K562 (cell line): ENCODE measurements around the gene TMEM33. TPM values are rescaled to one million over a fixed set of nuclear protein-coding genes. Genes with fewer than 3 reads are reported as not detected.
A peak's percentile ranks its signal among the peaks of the same experiment; 100 is the strongest.

Experiments
- ATAC-seq: fragments of 200-7000 bp; cut with Tn5 transposase; 3 replicates; pipeline ENCODE4 v1.9.1; 2020; ENCODE audit warnings: moderate library complexity
- BruUV-seq: library from RNA; stranded (reverse); fragments of 400-500 nt; replicated peaks from 2 replicates; lab custom pipeline; 2021; lab: Mats Ljungman, UMichigan
- CTCF ChIA-PET: fragments of 300-600 bp; formaldehyde crosslinking; extraction: SDS; loops from one replicate; lab custom pipeline; 2021; ENCODE audit warnings: low intra/inter-chr PET ratio; lab: Yijun Ruan, JAX
- POLR2A ChIA-PET: fragments of 300-600, 350-650 bp; sonication (Branson Sonifier 250); formaldehyde crosslinking; extraction: SDS; loops from one replicate; lab custom pipeline; 2021; ENCODE audit warnings: antibody characterized with exemption, inconsistent platforms; lab: Yijun Ruan, JAX
- DNase-seq, 4 experiments: peaks; one replicate each; pipeline versions ENCODE4 v3.0.0 to v3.0.0-alpha.2; 2011 to 2018; ENCODE audit warnings: low spot score in 3 of 4, mixed read lengths in 3 of 4; ENCODE audit errors: extremely low read depth in 1 of 4
- FAIRE-seq: peaks from 2 replicates; lab custom pipeline; 2011; peaks lifted over from hg19 to GRCh38; lab: Jason Lieb, UNC
- H2AFZ ChIP-seq: 2 replicates; pipeline ENCODE4 v1.6.0; 2011; ENCODE audit warnings: low read depth, low read length, control low read depth, inconsistent platforms
- H3K27ac ChIP-seq: fragments of 200-600 bp; 3 replicates; pipeline ENCODE4 v1.8.0; 2011; ENCODE audit warnings: low read depth, mild to moderate bottlenecking, control low read depth, inconsistent platforms, low read length, moderate library complexity, mixed read lengths; ENCODE audit errors: extremely low read depth
- H3K27me3 ChIP-seq, 2 experiments: fragments of 300-600 bp in 1 of 2; 2 replicates in 1 of 2; 3 replicates in 1 of 2; pipeline versions ENCODE4 v1.6.0 to v1.8.0; 2011; ENCODE audit warnings: inconsistent platforms in 2 of 2, low read length in 2 of 2, mild to moderate bottlenecking in 1 of 2, mixed read lengths in 1 of 2, moderate library complexity in 1 of 2; ENCODE audit not compliant: control insufficient read depth in 2 of 2, insufficient read depth in 2 of 2
- H3K36me3 ChIP-seq: fragments of 300-600 bp; 3 replicates; pipeline ENCODE4 v1.8.0; 2011; ENCODE audit warnings: mild to moderate bottlenecking, low read length, inconsistent platforms; ENCODE audit not compliant: control insufficient read depth, insufficient read depth
- H3K4me1 ChIP-seq, 2 experiments: fragments of 200-600 bp in 1 of 2; replicated peaks in 1 of 2; 2 replicates in 1 of 2; 3 replicates in 1 of 2; pipeline versions ENCODE4 v1.5.1 to v1.8.0; 2011; ENCODE audit warnings: inconsistent platforms in 2 of 2, low read length in 2 of 2, mild to moderate bottlenecking in 1 of 2, mixed read lengths in 1 of 2, moderate library complexity in 1 of 2; ENCODE audit not compliant: control insufficient read depth in 2 of 2, insufficient read depth in 2 of 2
- H3K4me2 ChIP-seq: 2 replicates; pipeline ENCODE4 v1.6.1; 2011; ENCODE audit warnings: low read length, control low read depth, inconsistent platforms, mixed read lengths; ENCODE audit not compliant: insufficient read depth
- H3K4me3 ChIP-seq: fragments of 200-600 bp; sonication (generic), shearing (Covaris generic); 2 replicates; pipeline ENCODE4 v1.5.1; 2016; ENCODE audit warnings: control low read depth, inconsistent platforms
- H3K79me2 ChIP-seq: fragments of 200-600 bp; 3 replicates; pipeline ENCODE4 v1.8.0; 2011; ENCODE audit warnings: low read length, inconsistent platforms; ENCODE audit not compliant: control insufficient read depth, insufficient read depth
- H3K9ac ChIP-seq, 2 experiments: 2 replicates each; pipeline versions ENCODE4 v1.6.0 to v1.6.1; 2011; ENCODE audit warnings: low read depth in 2 of 2, low read length in 2 of 2, control low read depth in 1 of 2, inconsistent platforms in 1 of 2, mild to moderate bottlenecking in 1 of 2, mixed read lengths in 1 of 2; ENCODE audit not compliant: insufficient read depth in 1 of 2
- H3K9me1 ChIP-seq: one replicate; pipeline ENCODE4 v1.6.0; 2011; ENCODE audit warnings: inconsistent platforms, mild to moderate bottlenecking, low read length, moderate library complexity; ENCODE audit not compliant: control insufficient read depth, insufficient read depth
- H3K9me3 ChIP-seq: replicated peaks from 2 replicates; pipeline ENCODE4 v1.5.1; 2011; ENCODE audit warnings: low read depth, low read length, inconsistent platforms; ENCODE audit not compliant: control insufficient read depth, insufficient read depth
- H4K20me1 ChIP-seq: replicated peaks from 2 replicates; pipeline ENCODE4 v1.6.1; 2011; ENCODE audit warnings: low read length, inconsistent platforms, mixed read lengths; ENCODE audit not compliant: control insufficient read depth, insufficient read depth
- DNMT1 ChIP-seq: fragments of 450-650 bp; IDR thresholded peaks from 2 replicates; pipeline ENCODE4 v1.6.1; 2016; ENCODE audit warnings: antibody characterized with exemption, mild to moderate bottlenecking
- OTX1 ChIP-seq: fragments of 450-650 bp; formaldehyde crosslinking; IDR thresholded peaks from 2 replicates; pipeline ENCODE4 v1.4.0; 2022; ENCODE audit warnings: mild to moderate bottlenecking
- SPI1 ChIP-seq: IDR thresholded peaks from 2 replicates; pipeline ENCODE4 v1.6.1; 2011; ENCODE audit warnings: low read depth, low read length, control low read depth, borderline replicate concordance
- TAF9B ChIP-seq: fragments of 450-650 bp; IDR thresholded peaks from 2 replicates; pipeline ENCODE4 v1.6.1; 2018; ENCODE audit warnings: mild to moderate bottlenecking; ENCODE audit not compliant: partially characterized antibody
- THAP12 ChIP-seq: fragments of 250-450 bp; sonication (Bioruptor Pico); IDR thresholded peaks from 2 replicates; pipeline ENCODE4 v1.9.0; 2021; ENCODE audit warnings: mild to moderate bottlenecking, inconsistent platforms
- ZNF143 ChIP-seq: sonication (generic); formaldehyde crosslinking; IDR thresholded peaks from 2 replicates; pipeline ENCODE4 v1.9.0; 2022; ENCODE audit warnings: mild to moderate bottlenecking, missing genetic modification reagents
- ZNF57 ChIP-seq: fragments of 450-650 bp; formaldehyde crosslinking; IDR thresholded peaks from 2 replicates; pipeline ENCODE4 v1.4.0; 2020; ENCODE audit warnings: mild to moderate bottlenecking, moderate library complexity
- WGBS: fragments of 100-300 bp; shearing (Covaris generic); methylation state at CpG from one replicate; pipeline ENCODE4 v1.1.6; 2016; ENCODE audit warnings: low coverage, mixed read lengths; ENCODE audit not compliant: insufficient coverage; ENCODE audit errors: missing lambda C conversion rate; 5-methylcytosine and 5-hydroxymethylcytosine counted together
- in situ Hi-C: fragments of 300-500 bp; cut with MboI; formaldehyde crosslinking; loops from 4 replicates; pipeline ENCODE4 v1.15.0; 2018; ENCODE audit warnings: inconsistent platforms, mixed read lengths
- intact Hi-C: fragments of 100-400 bp; cut with micrococcal nuclease; formaldehyde crosslinking; loops from 2 replicates; pipeline ENCODE4 v1.14.2; 2022
- polyA plus RNA-seq, 8 experiments: library from polyadenylated mRNA; depleted of rRNA in 4 of 8; stranded (reverse) in 5 of 8; unstranded in 3 of 8; fragments of >200 nt; fragmentation: Nextera tagmentation in 2 of 8; fragmentation: Illumina TruSeq in 1 of 8; extraction: Ambion mirVana in 2 of 8; extraction: Trizol in 1 of 8; gene quantifications; 2 replicates each; pipeline versions ENCODE4 v1.2.1 to v1.2.3, GENCODE V29; 2011 to 2014; ENCODE audit warnings: inconsistent platforms in 1 of 8, missing spikeins in 1 of 8
- total RNA-seq, 7 experiments: library from RNA; depleted of rRNA in 6 of 7; stranded (reverse); fragments of >200 nt in 6 of 7; fragmentation: Illumina TruSeq in 2 of 7; extraction: Trizol in 2 of 7; gene quantifications; 2 replicates each; pipeline versions ENCODE4 v1.2.1 to v1.2.3, GENCODE V29; 2011 to 2021; ENCODE audit warnings: low replicate concordance in 1 of 7

TMEM33 gene
- total and polyA plus RNA-seq, 9 of the 15 experiments (the other 6 are each of a cell fraction or from before 2014, with no cell fraction given): 16.8 to 85.9 (median 67.9) TPM

- no peak for TF ChIP-seq THAP12
- TF ChIP-seq OTX1: no peak
- no peak for TF ChIP-seq ZNF57 (CRISPR knock-in tag)
- no peak for TF ChIP-seq TAF9B
- TF ChIP-seq ZNF143 (CRISPR knock-in tag): no peak
Observed at GRCh38 chr4:41976775-41977516, 41.7 kb downstream of the TMEM33 start (continued).

GRCh38 chr4:41977709-41978108, 42.5 kb downstream of the TMEM33 start:
- DNase-seq: no peak
- H3K9ac ChIP-seq: no peak overlapping the region
- no peak overlapping the region for H3K4me2 ChIP-seq
- intact Hi-C loops (no loop called here), in situ Hi-C loops (no loop called here)
- BruUV-seq: no TSS peak
- no peaks in the 10 kb centered on the region for H3K27me3 ChIP-seq
- H2AFZ ChIP-seq: peak overlapping the region; percentile 53
- H3K27ac ChIP-seq: no peak overlapping the region
- POLR2A ChIA-PET: interaction anchor here (1.1 kb wide), 1 partner anchor 12 kb away, joined by 3 read pairs; the partner anchor contains the start of gene SLC30A9
- TF ChIP-seq DNMT1 (no peak), SPI1 (peak; percentile 77)
- H3K9me1 ChIP-seq: no peaks in the 10 kb centered on the region
- H3K9me3 ChIP-seq: peaks cover 2% of the 10 kb centered on the region; the same call in 1 of the 2 replicates
- CTCF ChIA-PET: no interaction called here
- no peak overlapping the region for H3K4me3 ChIP-seq
- FAIRE-seq: no peak
- 28% methylated on average over 3 of the region's 3 CpGs for WGBS
- ATAC-seq: no peak; the same call in 2 of the 3 replicates
- H4K20me1 ChIP-seq: no peaks in the 10 kb centered on the region
- no peaks in the 10 kb centered on the region for H3K79me2 ChIP-seq
- no peaks in the 10 kb centered on the region for H3K4me1 ChIP-seq
- no peaks in the 10 kb centered on the region for H3K36me3 ChIP-seq
